GM13976 (cell line): ENCODE data around the gene DNASE2.

Experiments
- DNase-seq: peaks from one replicate; pipeline ENCODE4 v3.0.0; 2012; ENCODE audit warnings: low spot score
- in situ Hi-C: fragments of 300-500 bp; cut with MboI; formaldehyde crosslinking; loops from one replicate; pipeline ENCODE4 v1.12.0; 2022; ENCODE audit warnings: low sequenced_read_pairs, mixed read lengths, inconsistent platforms; ENCODE audit not compliant: unreplicated experiment
- TF ChIP-seq, protein P1 (sequence below): IDR thresholded peaks from 2 replicates; pipeline ENCODE4 v1.5.1; 2012; ENCODE audit warnings: borderline replicate concordance, mild to moderate bottlenecking; ENCODE audit not compliant: insufficient read depth; ENCODE audit errors: extremely low read depth, missing control alignments, control extremely low read depth

The DNASE2 gene

DNA sequence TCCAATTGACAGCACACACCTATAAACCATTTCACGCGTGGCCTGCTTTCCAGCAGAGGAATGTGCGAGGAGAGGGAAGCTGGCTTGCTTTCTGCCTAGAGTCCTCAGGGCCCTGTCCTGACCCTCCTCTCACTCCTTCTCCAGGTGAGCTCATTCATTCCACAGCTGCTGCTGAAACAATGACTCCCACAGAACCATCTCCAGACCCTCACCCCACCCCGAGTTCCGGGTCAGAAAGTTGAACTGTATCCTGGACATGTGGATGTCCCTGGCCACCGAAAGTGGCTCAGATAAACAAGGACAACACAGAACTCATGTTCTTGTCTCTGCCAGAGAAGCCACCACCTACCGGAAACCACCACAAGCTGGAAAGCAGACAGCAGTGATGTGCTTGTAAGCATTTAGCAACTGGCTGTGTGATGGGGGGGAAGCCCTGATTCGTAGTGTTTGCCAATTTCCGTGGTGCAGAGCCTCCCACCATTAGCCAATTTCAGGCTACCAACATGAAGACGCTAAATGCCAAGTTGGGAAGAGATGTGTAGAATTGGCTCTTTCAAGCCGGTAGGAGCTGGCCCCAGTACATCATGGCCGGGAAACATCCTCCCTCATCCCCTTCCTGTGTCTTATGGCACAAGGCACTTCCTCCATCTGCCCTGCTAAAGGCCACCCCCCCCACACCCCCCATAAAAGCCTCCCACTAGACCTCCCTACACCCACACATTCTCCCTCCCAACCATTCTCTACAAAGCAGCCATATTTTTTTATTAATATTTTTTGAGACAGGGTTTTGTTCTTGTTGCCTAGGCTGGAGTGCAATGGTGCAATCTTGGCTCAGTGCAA lies 32.8 kb upstream of the DNASE2 start:
- in situ Hi-C loops: no loop called here
- TF ChIP-seq, protein P1, sequence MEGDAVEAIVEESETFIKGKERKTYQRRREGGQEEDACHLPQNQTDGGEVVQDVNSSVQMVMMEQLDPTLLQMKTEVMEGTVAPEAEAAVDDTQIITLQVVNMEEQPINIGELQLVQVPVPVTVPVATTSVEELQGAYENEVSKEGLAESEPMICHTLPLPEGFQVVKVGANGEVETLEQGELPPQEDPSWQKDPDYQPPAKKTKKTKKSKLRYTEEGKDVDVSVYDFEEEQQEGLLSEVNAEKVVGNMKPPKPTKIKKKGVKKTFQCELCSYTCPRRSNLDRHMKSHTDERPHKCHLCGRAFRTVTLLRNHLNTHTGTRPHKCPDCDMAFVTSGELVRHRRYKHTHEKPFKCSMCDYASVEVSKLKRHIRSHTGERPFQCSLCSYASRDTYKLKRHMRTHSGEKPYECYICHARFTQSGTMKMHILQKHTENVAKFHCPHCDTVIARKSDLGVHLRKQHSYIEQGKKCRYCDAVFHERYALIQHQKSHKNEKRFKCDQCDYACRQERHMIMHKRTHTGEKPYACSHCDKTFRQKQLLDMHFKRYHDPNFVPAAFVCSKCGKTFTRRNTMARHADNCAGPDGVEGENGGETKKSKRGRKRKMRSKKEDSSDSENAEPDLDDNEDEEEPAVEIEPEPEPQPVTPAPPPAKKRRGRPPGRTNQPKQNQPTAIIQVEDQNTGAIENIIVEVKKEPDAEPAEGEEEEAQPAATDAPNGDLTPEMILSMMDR: no peak
- no peak for DNase-seq

DNA sequence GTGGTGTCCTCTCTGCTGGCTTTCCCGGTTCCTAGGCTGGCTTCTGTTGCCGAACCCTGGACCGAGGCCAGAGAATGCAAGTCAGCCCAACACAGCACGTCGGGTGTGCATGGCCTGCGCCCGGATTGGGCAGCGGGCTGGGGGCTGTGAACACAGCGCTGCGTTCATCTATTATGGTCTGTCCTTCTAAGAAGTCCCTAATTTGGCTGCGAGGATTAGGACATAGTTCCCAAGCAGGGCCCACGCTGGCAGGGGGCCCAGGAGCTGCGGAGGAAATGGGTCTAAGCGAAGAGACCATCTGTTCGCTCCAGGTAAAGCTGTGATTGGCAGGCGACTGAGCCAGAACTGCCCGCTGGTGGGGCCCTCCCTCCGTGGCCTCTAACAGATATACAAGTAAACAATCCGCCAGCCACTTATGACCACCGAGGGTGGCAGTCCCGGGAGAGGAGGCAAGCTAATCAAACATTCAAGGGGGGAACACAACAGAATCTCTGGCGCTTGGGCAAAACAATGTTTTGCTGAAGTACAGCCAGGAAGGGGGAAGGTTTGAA lies 31.8 kb upstream of the DNASE2 start:
- no peak for DNase-seq
- TF ChIP-seq, protein P1: no peak
- in situ Hi-C loops: no loop called here

DNA sequence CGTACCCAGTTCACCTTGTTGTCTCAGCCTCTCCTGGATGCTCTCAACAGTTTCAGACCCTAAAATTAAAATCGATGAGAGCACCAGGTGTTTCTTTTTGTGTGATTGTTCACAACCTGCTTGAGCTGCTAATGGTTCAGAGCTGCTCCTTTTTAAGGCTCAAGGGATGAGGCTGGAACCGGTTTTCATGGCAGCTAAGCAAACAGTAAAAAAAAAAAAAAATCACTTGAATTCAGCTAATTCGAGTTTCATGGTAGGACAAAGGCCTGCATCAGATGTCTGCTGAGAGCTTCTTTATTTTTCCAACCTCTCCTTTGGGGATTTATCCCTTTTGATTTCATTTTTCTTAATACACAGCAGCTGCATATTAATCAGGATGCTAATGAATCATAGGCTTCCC lies 31.3 kb upstream of the DNASE2 start:
- TF ChIP-seq, protein P1: no peak
- in situ Hi-C loops: no loop called here
- no peak for DNase-seq

DNA sequence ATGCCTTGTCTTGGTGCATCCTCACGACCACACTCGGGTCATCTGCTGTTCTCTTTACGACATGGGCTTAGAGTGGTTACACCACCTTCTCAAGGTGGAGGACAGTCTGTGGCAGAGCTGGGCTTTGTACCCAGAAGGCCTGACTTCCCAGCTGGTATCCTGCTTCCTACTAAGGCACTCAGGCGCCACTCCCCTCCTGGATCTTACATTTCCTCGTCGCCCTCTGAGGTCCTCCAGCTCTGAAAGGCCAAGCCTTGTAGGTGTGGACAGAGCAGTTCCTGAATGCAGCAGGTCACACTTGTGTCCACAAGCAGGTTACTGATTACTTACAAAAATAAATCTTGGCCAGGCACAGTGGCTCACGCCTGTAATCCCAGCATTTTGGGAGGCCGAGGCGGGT lies 25.9 kb upstream of the DNASE2 start:
- in situ Hi-C loops: no loop called here
- no peak for DNase-seq
- TF ChIP-seq, protein P1: no peak

DNA sequence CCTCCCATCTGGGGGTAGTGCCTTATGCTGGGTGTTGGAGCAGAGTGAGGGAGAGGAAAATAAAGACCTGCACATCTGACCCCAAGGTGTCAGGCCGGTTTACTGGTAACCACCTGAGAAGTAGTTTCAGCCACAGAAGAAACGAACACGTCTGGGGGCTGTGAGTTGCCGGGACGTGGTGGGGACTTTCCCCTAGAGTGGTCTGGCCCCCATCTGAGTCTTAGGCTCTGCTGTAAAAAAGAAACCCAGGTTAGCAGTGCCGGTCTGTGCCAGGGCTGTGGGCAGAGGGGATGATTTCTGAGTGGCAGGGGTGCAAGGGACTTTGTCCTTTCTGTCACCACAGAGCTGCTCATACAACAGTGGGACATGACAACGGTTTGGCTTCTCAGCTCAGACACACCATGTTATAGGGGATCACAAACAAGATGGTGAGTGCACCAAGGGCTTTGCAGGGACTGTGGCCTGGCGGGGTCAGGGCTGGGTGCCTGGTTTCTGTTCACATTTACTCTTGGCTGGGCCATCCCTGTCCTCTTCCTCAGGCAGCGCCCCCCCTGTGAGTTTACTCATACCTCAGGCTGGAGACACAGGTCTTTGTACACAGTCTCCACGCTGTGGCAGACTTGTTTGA lies 18.8 kb upstream of the DNASE2 start:
- TF ChIP-seq, protein P1: no peak
- in situ Hi-C loops: no loop called here
- DNase-seq: peak; percentile 80

DNA sequence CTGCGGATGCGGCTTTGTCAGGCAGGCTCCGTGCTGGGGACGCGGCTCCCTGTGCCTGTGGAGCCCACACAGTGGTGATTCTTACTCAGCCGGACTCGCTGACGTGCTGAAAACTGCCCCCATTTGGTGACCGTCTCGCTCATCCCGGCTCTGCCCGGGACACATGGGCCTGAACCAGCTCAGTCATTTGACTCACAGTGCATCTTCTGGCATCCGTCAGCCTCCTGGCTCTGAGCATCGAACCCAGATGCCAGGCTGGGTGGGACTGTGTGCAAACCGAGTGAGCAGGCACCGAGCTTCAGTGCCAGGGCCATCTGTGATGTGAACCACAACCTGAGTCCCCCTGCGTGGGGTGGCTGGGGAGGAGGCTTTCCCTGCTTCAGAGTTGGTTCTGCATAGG lies 15.2 kb upstream of the DNASE2 start:
- in situ Hi-C loops: no loop called here
- TF ChIP-seq, protein P1: no peak
- no peak for DNase-seq
